ENCODE measurements around the gene DKK3.

- TF ChIP-seq JUND (IDR thresholded peaks at IDR 0.05) = no peak
- no peak for TF ChIP-seq CTCF (IDR thresholded peaks at IDR 0.05; ENCODE audit: low read depth, low read length, missing input control)
- TF ChIP-seq YY1 (IDR thresholded peaks at IDR 0.05) = no peak
- TF ChIP-seq RAD21 (IDR thresholded peaks at IDR 0.05) = no peak
- no peak for TF ChIP-seq TAF1 (conservative IDR thresholded peaks at IDR 0.05)
- TF ChIP-seq REST (IDR thresholded peaks at IDR 0.05) = no peak
- TF ChIP-seq SP1 (IDR thresholded peaks at IDR 0.05) = no peak
- no peak for TF ChIP-seq MAX (IDR thresholded peaks at IDR 0.05)
- no peak for TF ChIP-seq ATF3 (IDR thresholded peaks at IDR 0.05)
- no peak for TF ChIP-seq ZBTB33 (IDR thresholded peaks at IDR 0.05)
- TF ChIP-seq FOXA1 (IDR thresholded peaks at IDR 0.05) = no peak
- TF ChIP-seq RXRA (IDR thresholded peaks at IDR 0.05) = no peak
- no peak for TF ChIP-seq HNF4A (conservative IDR thresholded peaks at IDR 0.05)
- TF ChIP-seq HNF4G (IDR thresholded peaks at IDR 0.05) = no peak
These were observed 26.6 kb downstream of the DKK3 start for GRCh38 chr11:11981840-11982239.
